IMR-90 (cell line): ENCODE results near the gene INSM1. TPM values are rescaled to one million over a fixed set of nuclear protein-coding genes. Genes with fewer than 3 reads are reported as not detected.

Experiments used
- ATAC-seq: fragments of 200-7000 bp; cut with Tn5 transposase; 2 replicates; pipeline ENCODE4 v1.9.1; 2020; ENCODE audit warnings: low read depth, mild to moderate bottlenecking, moderate library complexity
- BruUV-seq: library from RNA; stranded (reverse); fragments of 400-500 nt; replicated peaks from 2 replicates; lab custom pipeline; 2021; lab: Mats Ljungman, UMichigan
- CTCF ChIA-PET: fragments of 300-600 bp; formaldehyde crosslinking; extraction: SDS; loops from one replicate; lab custom pipeline; 2021; ENCODE audit warnings: antibody characterized with exemption; lab: Yijun Ruan, JAX
- POLR2A ChIA-PET: fragments of 300-600 bp; sonication (Branson Sonifier 250); formaldehyde crosslinking; loops from one replicate; lab custom pipeline; 2022; ENCODE audit warnings: antibody characterized with exemption; ENCODE audit not compliant: unreplicated experiment; lab: Charles Lee
- DNase-seq: peaks from one replicate; pipeline ENCODE4 v3.0.0; 2013
- H2AFZ ChIP-seq: replicated peaks from 2 replicates; pipeline ENCODE3; 2013; ENCODE audit warnings: low read length, mild to moderate bottlenecking; ENCODE audit not compliant: poor library complexity
- H2AK5ac ChIP-seq: 2 replicates; pipeline ENCODE4 v1.6.1; 2013; ENCODE audit warnings: low read depth, low read length, inconsistent platforms
- H2AK9ac ChIP-seq: replicated peaks from 2 replicates; pipeline ENCODE3; 2013; ENCODE audit warnings: mild to moderate bottlenecking, low read depth, low read length, moderate library complexity; ENCODE audit not compliant: poor library complexity
- H2BK120ac ChIP-seq: 2 replicates; pipeline ENCODE4 v1.6.1; 2013; ENCODE audit warnings: low read depth, low read length, inconsistent platforms
- H2BK15ac ChIP-seq: 3 replicates; pipeline ENCODE4 v1.6.1; 2013; ENCODE audit warnings: low read depth, low read length, inconsistent platforms
- H2BK20ac ChIP-seq: 2 replicates; pipeline ENCODE4 v1.6.1; 2013; ENCODE audit warnings: low read depth, mild to moderate bottlenecking, inconsistent platforms, low read length, moderate library complexity
- H2BK5ac ChIP-seq: 2 replicates; pipeline ENCODE4 v1.6.1; 2013; ENCODE audit warnings: mild to moderate bottlenecking, low read depth, low read length, inconsistent platforms; ENCODE audit not compliant: poor library complexity, severe bottlenecking
- H3K14ac ChIP-seq: replicated peaks from 2 replicates; pipeline ENCODE4 v1.6.1; 2013; ENCODE audit warnings: low read depth, low read length, inconsistent platforms
- H3K18ac ChIP-seq: 2 replicates; pipeline ENCODE4 v1.6.1; 2013; ENCODE audit warnings: low read depth, low read length, control low read depth
- H3K23ac ChIP-seq: 2 replicates; pipeline ENCODE4 v1.6.1; 2013; ENCODE audit warnings: low read depth, low read length, inconsistent platforms
- H3K27ac ChIP-seq: 2 replicates; pipeline ENCODE4 v1.5.1; 2013; ENCODE audit warnings: mild to moderate bottlenecking, control low read depth, low read length; ENCODE audit not compliant: insufficient read depth
- H3K27me3 ChIP-seq: 2 replicates; pipeline ENCODE4 v1.6.1; 2013; ENCODE audit warnings: low read length; ENCODE audit not compliant: control insufficient read depth, insufficient read depth
- H3K36me3 ChIP-seq: 2 replicates; pipeline ENCODE4 v1.6.1; 2013; ENCODE audit warnings: low read length, mixed read lengths; ENCODE audit not compliant: control insufficient read depth, insufficient read depth
- H3K4ac ChIP-seq: 2 replicates; pipeline ENCODE4 v1.6.1; 2013; ENCODE audit warnings: low read depth, low read length, inconsistent platforms
- H3K4me1 ChIP-seq: 2 replicates; pipeline ENCODE4 v1.6.1; 2013; ENCODE audit warnings: low read length, mixed read lengths; ENCODE audit not compliant: control insufficient read depth, insufficient read depth
- H3K4me2 ChIP-seq: 2 replicates; pipeline ENCODE4 v1.6.1; 2013; ENCODE audit warnings: low read depth, mild to moderate bottlenecking, control low read depth, low read length, moderate library complexity
- H3K4me3 ChIP-seq: 2 replicates; pipeline ENCODE4 v1.5.1; 2013; ENCODE audit warnings: low read depth, mild to moderate bottlenecking, control low read depth, low read length, moderate library complexity; ENCODE audit not compliant: insufficient read depth
- H3K56ac ChIP-seq: 2 replicates; pipeline ENCODE4 v1.6.1; 2013; ENCODE audit warnings: low read length, inconsistent platforms; ENCODE audit not compliant: insufficient read depth; ENCODE audit errors: extremely low read depth
- H3K79me1 ChIP-seq, 2 experiments: 2 replicates each; pipeline ENCODE4 v1.6.1; 2013; ENCODE audit warnings: low read length in 2 of 2, inconsistent platforms in 1 of 2, low read depth in 1 of 2
- H3K9ac ChIP-seq: 2 replicates; pipeline ENCODE4 v1.6.1; 2013; ENCODE audit warnings: low read depth, low read length, control low read depth
- H3K9me1 ChIP-seq: 2 replicates; pipeline ENCODE4 v1.6.1; 2013; ENCODE audit warnings: low read length, inconsistent platforms; ENCODE audit not compliant: insufficient read depth
- H3K9me3 ChIP-seq: 2 replicates; pipeline ENCODE4 v1.6.1; 2013; ENCODE audit warnings: low read length; ENCODE audit not compliant: control insufficient read depth, insufficient read depth
- H4K20me1 ChIP-seq: 2 replicates; pipeline ENCODE4 v1.6.1; 2013; ENCODE audit warnings: low read length, inconsistent platforms; ENCODE audit not compliant: insufficient read depth
- H4K5ac ChIP-seq: 2 replicates; pipeline ENCODE4 v1.6.1; 2013; ENCODE audit warnings: mild to moderate bottlenecking, low read depth, low read length, control low read depth
- H4K8ac ChIP-seq, 2 experiments: 2 replicates each; pipeline ENCODE4 v1.6.1; 2013; ENCODE audit warnings: low read depth in 2 of 2, low read length in 2 of 2, control low read depth in 1 of 2, inconsistent platforms in 1 of 2
- H4K91ac ChIP-seq: 2 replicates; pipeline ENCODE4 v1.6.1; 2013; ENCODE audit warnings: low read depth, low read length, inconsistent platforms; ENCODE audit not compliant: insufficient read depth
- CEBPB ChIP-seq: IDR thresholded peaks from 2 replicates; pipeline ENCODE4 v1.6.1; 2012; ENCODE audit warnings: low read depth, low read length, improper control_type of control experiment
- FOS ChIP-seq: fragments of 150-350 bp; IDR thresholded peaks from 2 replicates; pipeline ENCODE4 v1.6.1; 2016; ENCODE audit warnings: low read depth, low read length
- NFE2L2 ChIP-seq: fragments of 150-350 bp; IDR thresholded peaks from 2 replicates; pipeline ENCODE4 v1.6.1; 2016; ENCODE audit warnings: low read depth, mild to moderate bottlenecking, low read length
- SMC3 ChIP-seq: fragments of 150-350 bp; IDR thresholded peaks from 2 replicates; pipeline ENCODE4 v1.6.1; 2016; ENCODE audit warnings: low read depth, mild to moderate bottlenecking, antibody characterized with exemption, low read length, moderate library complexity
- WGBS, 2 experiments: methylation state at CpG; one replicate each; pipeline versions ENCODE4 v1.1.5 to v1.1.7; 2013; ENCODE audit warnings: missing lambda C conversion rate in 2 of 2; ENCODE audit not compliant: insufficient read length in 1 of 2; ENCODE audit errors: extremely low coverage in 2 of 2; 5-methylcytosine and 5-hydroxymethylcytosine counted together
- dilution Hi-C: fragments of 300-500 bp; cut with HindIII; formaldehyde crosslinking; loops from one replicate; pipeline ENCODE4 v1.14.3; 2018; ENCODE audit warnings: low sequenced_read_pairs; ENCODE audit not compliant: unreplicated experiment
- in situ Hi-C: fragments of 300-500 bp; cut with MboI; formaldehyde crosslinking; loops from 3 replicates; pipeline ENCODE4 v1.14.3; 2019; ENCODE audit warnings: low sequenced_read_pairs, inconsistent platforms, mixed read lengths
- intact Hi-C: fragments of 100-400 bp; cut with micrococcal nuclease; formaldehyde crosslinking; loops from 2 replicates; pipeline ENCODE4 v1.10.0; 2022
- polyA plus RNA-seq, 3 experiments: library from polyadenylated mRNA; depleted of rRNA; stranded (reverse); fragments of >200 nt; gene quantifications; 2 replicates each; pipeline ENCODE4 v1.2.3, GENCODE V29; 2012; ENCODE audit warnings: low replicate concordance in 1 of 3
- total RNA-seq: library from RNA; depleted of rRNA; stranded (reverse); fragments of >200 nt; gene quantifications from 2 replicates; pipeline ENCODE4 v1.2.3, GENCODE V29; 2012

The INSM1 gene
- total and polyA plus RNA-seq, 2 of the 4 experiments (the other 2 are of a cell fraction), result not detected

DNA sequence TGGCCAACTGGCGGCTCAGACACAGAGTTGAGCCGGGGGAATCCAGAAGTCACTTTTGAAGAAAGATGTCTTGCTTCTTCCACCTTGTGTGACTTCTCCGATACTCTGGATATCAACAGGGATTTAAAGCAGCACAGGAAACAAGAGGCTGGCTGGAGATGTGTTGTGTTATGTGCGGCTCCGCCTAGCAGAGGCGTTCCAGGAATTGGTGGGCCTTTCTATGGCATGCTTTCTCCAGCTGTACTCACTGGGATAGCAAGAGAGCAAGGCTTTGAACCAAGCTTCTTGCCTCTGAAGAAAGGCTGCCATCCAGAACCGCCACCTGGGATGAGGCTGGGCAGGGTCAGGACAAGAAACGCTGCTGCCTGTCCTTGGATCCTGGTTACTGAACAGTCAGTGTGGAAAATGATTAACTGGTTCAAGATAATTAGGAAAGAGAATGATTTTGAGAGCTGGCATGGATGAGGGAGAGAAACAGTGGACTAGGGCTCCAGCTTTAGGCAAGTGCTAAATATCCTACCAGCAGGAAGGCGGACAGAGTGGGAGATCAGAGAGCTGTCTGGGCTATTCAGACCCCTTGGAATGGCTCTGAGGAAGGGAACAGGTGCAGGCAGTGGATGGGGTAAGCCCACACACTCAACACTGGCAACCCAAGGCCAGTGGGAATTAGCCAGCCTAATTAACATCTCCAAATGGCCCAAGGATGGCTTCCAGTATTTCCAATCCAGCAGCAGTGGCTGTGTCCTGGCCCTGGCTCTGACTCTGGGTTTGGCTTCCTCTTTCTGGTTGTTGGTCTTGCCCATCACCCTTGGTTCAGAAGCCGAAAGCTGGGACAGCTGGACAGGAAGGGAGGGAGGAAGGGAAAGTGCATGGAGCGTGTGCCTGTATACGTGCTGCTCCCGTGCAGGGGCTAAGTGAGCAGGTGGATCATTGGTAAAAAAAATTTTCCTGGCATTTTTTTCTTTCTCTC is 31.9 kb downstream of the INSM1 start:
- ATAC-seq (no peak), DNase-seq (no peak)
- Histone ChIP-seq H2AFZ (no peak overlapping the region), H3K36me3 (no peaks in the 10 kb centered on the region), H3K9me1 (no peaks in the 10 kb centered on the region), H3K27ac (no peak overlapping the region), H2BK120ac (no peak overlapping the region), H3K9me3 (no peaks in the 10 kb centered on the region), H4K5ac (no peak overlapping the region), H3K23ac (no peak overlapping the region), H3K27me3 (no peaks in the 10 kb centered on the region; the same call in 1 of the 2 replicates), H4K20me1 (no peaks in the 10 kb centered on the region), H3K79me1 (no peaks in the 10 kb centered on the region), H3K4me2 (no peak overlapping the region), H2AK9ac (peak overlapping the region; percentile 58), H3K56ac (no peak overlapping the region), H3K9ac (no peak overlapping the region), H2AK5ac (no peak overlapping the region), H2BK20ac (no peak overlapping the region), H3K14ac (no peak overlapping the region), H2BK5ac (no peak overlapping the region), H4K91ac (no peak overlapping the region), H2BK15ac (no peak overlapping the region), H3K18ac (no peak overlapping the region), H3K4me3 (no peak overlapping the region), H3K4me1 (no peaks in the 10 kb centered on the region), H3K4ac (no peak overlapping the region), H4K8ac (no peak overlapping the region)
- ChIA-PET POLR2A (no interaction called here), CTCF (no interaction called here)
- in situ Hi-C loops (no loop called here), dilution Hi-C loops (no loop called here), intact Hi-C loops (no loop called here)
- TF ChIP-seq NFE2L2, result no peak
- TF ChIP-seq SMC3, result no peak
- no peak for TF ChIP-seq CEBPB
- no peak for TF ChIP-seq FOS
- no TSS peak for BruUV-seq
- 80% methylated on average over 1 of the region's 13 CpGs; no CpG with 5 or more reads in 1 of the 2 experiments for WGBS, 2 experiments
